H1 (cell line): Measurements from ENCODE around the gene PLEKHG3. TPM values are rescaled to one million over a fixed set of nuclear protein-coding genes. Genes with fewer than 3 reads are reported as not detected.

ENCODE experiments used
- BRCA1 ChIP-seq: IDR thresholded peaks from 2 replicates; pipeline ENCODE4 v1.6.1; 2012; ENCODE audit warnings: low read depth, low read length, improper control_type of control experiment
- CBX5 ChIP-seq: fragments of 300-800, 300-1000 bp; sonication (generic); IDR thresholded peaks from 2 replicates; pipeline ENCODE4 v1.7.1; 2016; ENCODE audit warnings: antibody characterized with exemption, low read length, low read depth
- CBX8 ChIP-seq: fragments of 300-800, 300-1000 bp; sonication (generic); IDR thresholded peaks from 2 replicates; pipeline ENCODE4 v1.7.1; 2016; ENCODE audit warnings: low read depth, low read length, borderline replicate concordance
- CHD2 ChIP-seq: IDR thresholded peaks from 2 replicates; pipeline ENCODE4 v1.6.1; 2012; ENCODE audit warnings: low read length, improper control_type of control experiment
- JUN ChIP-seq: IDR thresholded peaks from 2 replicates; pipeline ENCODE4 v1.6.1; 2011; ENCODE audit warnings: low read depth, mild to moderate bottlenecking, improper control_type of control experiment, low read length
- KDM1A ChIP-seq: fragments of 200-600, 300-600 bp; sonication (generic); IDR thresholded peaks from 2 replicates; pipeline ENCODE4 v1.7.1; 2016; ENCODE audit warnings: mild to moderate bottlenecking, low read length, borderline replicate concordance
- NRF1 ChIP-seq: IDR thresholded peaks from 2 replicates; pipeline ENCODE4 v1.6.1; 2011; ENCODE audit warnings: mild to moderate bottlenecking, low read depth, low read length, improper control_type of control experiment
- PHF8 ChIP-seq: fragments of 200-600 bp; sonication (generic); conservative IDR thresholded peaks from 2 replicates; pipeline ENCODE4 v1.7.1; 2012; ENCODE audit warnings: low read depth, mild to moderate bottlenecking, inconsistent platforms, low read length, moderate library complexity
- SIN3A ChIP-seq, 2 experiments: IDR thresholded peaks in 1 of 2; conservative IDR thresholded peaks in 1 of 2; 2 replicates each; pipeline ENCODE4 v1.6.1; 2011 to 2012; ENCODE audit warnings: low read length in 2 of 2, improper control_type of control experiment in 1 of 2, low read depth in 1 of 2, mild to moderate bottlenecking in 1 of 2
- TAF1 ChIP-seq: IDR thresholded peaks from 2 replicates; pipeline ENCODE4 v1.6.1; 2011; ENCODE audit warnings: mild to moderate bottlenecking, low read depth, low read length
- TBP ChIP-seq: IDR thresholded peaks from 2 replicates; pipeline ENCODE4 v1.6.1; 2011; ENCODE audit warnings: low read depth, low read length, improper control_type of control experiment
- ZNF274 ChIP-seq: IDR thresholded peaks from 2 replicates; pipeline ENCODE4 v1.7.0; 2012; ENCODE audit warnings: low read length, borderline replicate concordance; ENCODE audit errors: extremely low read depth
- polyA plus RNA-seq, 7 experiments: library from polyadenylated mRNA; depleted of rRNA in 3 of 7; stranded (reverse) in 5 of 7; unstranded in 2 of 7; fragments of >200 nt in 5 of 7; fragments of 200-250 nt in 2 of 7; gene quantifications; 1 replicate in 5 of 7; 2 replicates in 1 of 7; 4 replicates in 1 of 7; pipeline versions ENCODE4 v1.2.1 to v1.2.3, GENCODE V29; 2011 to 2013; ENCODE audit warnings: missing spikeins in 2 of 7, mixed read lengths in 2 of 7
- total RNA-seq: library from RNA; stranded (reverse); fragmentation: NEBNext Ultra II Directional; extraction: Animal tissue kit (Norgen Biotek cat#: 25700); gene quantifications from 2 replicates; pipeline ENCODE4 v1.2.1, GENCODE V29; 2021
- TF ChIP-seq, protein P1 (sequence below): IDR thresholded peaks from 2 replicates; pipeline ENCODE4 v1.6.1; 2011; ENCODE audit warnings: low read length, improper control_type of control experiment
- TF ChIP-seq, protein P2 (sequence below), 3 experiments: IDR thresholded peaks; 1 replicate in 2 of 3; 2 replicates in 1 of 3; pipeline versions ENCODE4 v1.5.1 to v1.6.1; 2011; ENCODE audit warnings: low read length in 3 of 3, mild to moderate bottlenecking in 3 of 3, inconsistent platforms in 2 of 3, low read depth in 1 of 3, moderate library complexity in 1 of 3; ENCODE audit not compliant: insufficient read depth in 1 of 3; ENCODE audit errors: control extremely low read depth in 1 of 3

The PLEKHG3 gene
- total and polyA plus RNA-seq, 2 of the 8 experiments (the other 6 are each of a cell fraction or from before 2014, with no cell fraction given): 43.4 to 90.6 TPM

DNA sequence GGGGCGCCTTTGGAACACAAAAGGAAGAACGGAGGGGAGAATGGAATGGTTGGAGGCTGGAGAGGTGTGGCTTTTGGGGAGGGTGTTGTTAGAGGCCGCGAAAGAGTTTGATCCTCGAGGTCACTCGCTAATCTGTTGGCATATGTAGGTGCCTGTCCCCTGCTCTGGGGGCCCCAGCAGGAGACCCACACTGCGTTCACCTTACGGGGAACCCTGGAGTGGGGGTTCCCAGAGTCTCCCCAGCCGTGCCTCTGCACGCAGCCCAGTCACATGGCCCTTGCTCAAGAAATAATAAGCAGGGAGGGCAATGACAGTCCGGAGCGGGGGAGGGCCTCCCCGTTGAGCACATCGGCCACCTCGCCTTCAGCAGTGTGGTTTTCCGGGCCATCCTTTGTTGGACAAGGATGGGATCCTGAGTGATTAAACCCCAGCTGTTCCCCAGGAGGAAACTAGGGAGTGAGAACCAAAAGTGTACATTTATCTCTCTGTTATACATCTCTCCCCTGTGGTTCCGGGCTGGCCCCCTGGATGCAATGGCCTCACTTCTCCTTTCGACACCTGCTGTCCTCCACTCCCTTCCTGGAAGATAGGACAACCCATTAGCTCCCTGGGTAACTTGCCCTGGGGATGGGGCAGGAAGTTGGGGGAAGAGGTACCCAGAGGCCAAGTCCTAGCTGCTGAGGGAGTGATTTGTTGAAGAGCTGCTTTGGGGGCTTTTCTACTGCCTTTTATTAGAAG, 1.3 kb downstream of the PLEKHG3 start (continued):
- TF ChIP-seq KDM1A (no peak), CBX8 (no peak), TAF1 (no peak), TBP (no peak), NRF1 (no peak), SIN3A (conservative IDR thresholded peaks at IDR 0.05 in 1 of 2, IDR thresholded peaks at IDR 0.05 in 1 of 2; ENCODE audit: low read depth in 1 of 2, low read length in 2 of 2) (peak in 1 of 2 experiments; percentile 58; a peak in 1 of 4 replicates), PHF8 (0 out of 2 replicates have a peak, but pooled peaks have one; percentile 16), JUN (no peak), CBX5 (no peak), BRCA1 (no peak), CHD2 (no peak), ZNF274 (no peak)
- TF ChIP-seq, protein P1, sequence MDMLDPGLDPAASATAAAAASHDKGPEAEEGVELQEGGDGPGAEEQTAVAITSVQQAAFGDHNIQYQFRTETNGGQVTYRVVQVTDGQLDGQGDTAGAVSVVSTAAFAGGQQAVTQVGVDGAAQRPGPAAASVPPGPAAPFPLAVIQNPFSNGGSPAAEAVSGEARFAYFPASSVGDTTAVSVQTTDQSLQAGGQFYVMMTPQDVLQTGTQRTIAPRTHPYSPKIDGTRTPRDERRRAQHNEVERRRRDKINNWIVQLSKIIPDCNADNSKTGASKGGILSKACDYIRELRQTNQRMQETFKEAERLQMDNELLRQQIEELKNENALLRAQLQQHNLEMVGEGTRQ: no peak
- TF ChIP-seq, protein P2, sequence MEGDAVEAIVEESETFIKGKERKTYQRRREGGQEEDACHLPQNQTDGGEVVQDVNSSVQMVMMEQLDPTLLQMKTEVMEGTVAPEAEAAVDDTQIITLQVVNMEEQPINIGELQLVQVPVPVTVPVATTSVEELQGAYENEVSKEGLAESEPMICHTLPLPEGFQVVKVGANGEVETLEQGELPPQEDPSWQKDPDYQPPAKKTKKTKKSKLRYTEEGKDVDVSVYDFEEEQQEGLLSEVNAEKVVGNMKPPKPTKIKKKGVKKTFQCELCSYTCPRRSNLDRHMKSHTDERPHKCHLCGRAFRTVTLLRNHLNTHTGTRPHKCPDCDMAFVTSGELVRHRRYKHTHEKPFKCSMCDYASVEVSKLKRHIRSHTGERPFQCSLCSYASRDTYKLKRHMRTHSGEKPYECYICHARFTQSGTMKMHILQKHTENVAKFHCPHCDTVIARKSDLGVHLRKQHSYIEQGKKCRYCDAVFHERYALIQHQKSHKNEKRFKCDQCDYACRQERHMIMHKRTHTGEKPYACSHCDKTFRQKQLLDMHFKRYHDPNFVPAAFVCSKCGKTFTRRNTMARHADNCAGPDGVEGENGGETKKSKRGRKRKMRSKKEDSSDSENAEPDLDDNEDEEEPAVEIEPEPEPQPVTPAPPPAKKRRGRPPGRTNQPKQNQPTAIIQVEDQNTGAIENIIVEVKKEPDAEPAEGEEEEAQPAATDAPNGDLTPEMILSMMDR (IDR thresholded peaks at IDR 0.05; ENCODE audit: control extremely low read depth in 1 of 3, insufficient read depth in 1 of 3, low read depth in 1 of 3, low read length in 3 of 3): no peak
